ENCODE data around the gene THOC5.
A peak's percentile ranks its signal among the peaks of the same experiment; 100 is the strongest.
"Not testable (repeated sequence)": the region's sequence is repeated elsewhere in the genome, so short reads cannot be mapped to it uniquely, and the experiment has no call there.

THOC5 gene

GRCh38 chr22:29553351-29554224, at the start of gene THOC5:
TSS of gene THOC5 (minus strand) at chr22:29553757. CDS start at chr22:29549147, 4,610 bp downstream.
- H3K4me1 Mint-ChIP-seq = peaks cover 21% of the 10 kb centered on the region
- ATAC-seq (peak; percentile 98), DNase-seq (peak; percentile 90)
- H3K4me3 Mint-ChIP-seq = peak within 1 kb of the TSS; percentile 95
- no peaks in the 10 kb centered on the region for H3K27me3 Mint-ChIP-seq
- no peaks in the 10 kb centered on the region for H3K9me3 Mint-ChIP-seq
- H3K27ac Mint-ChIP-seq = peak within 1 kb of the TSS; percentile 90
- H3K36me3 Mint-ChIP-seq (ENCODE audit: low read depth) = peaks cover 17% of the 10 kb centered on the region

GRCh38 chr22:29598684-29599020, 45.1 kb upstream of the THOC5 start:
- Mint-ChIP-seq H3K27ac (no peak overlapping the region), H3K36me3 (ENCODE audit: low read depth) (no peaks in the 10 kb centered on the region)

GRCh38 chr22:29597871-29598683, 44.5 kb upstream of the THOC5 start:
- ATAC-seq, H3K4me1 Mint-ChIP-seq, H3K27ac Mint-ChIP-seq: not testable (repeated sequence)

More at GRCh38 chr22:29598684-29599020, 45.1 kb upstream of the THOC5 start:
- peaks cover 6% of the 10 kb centered on the region for H3K4me1 Mint-ChIP-seq
- no peak overlapping the region for H3K4me3 Mint-ChIP-seq
- no peaks in the 10 kb centered on the region for H3K27me3 Mint-ChIP-seq
- no peaks in the 10 kb centered on the region for H3K9me3 Mint-ChIP-seq
- ATAC-seq (no peak), DNase-seq (no peak)

DNA sequence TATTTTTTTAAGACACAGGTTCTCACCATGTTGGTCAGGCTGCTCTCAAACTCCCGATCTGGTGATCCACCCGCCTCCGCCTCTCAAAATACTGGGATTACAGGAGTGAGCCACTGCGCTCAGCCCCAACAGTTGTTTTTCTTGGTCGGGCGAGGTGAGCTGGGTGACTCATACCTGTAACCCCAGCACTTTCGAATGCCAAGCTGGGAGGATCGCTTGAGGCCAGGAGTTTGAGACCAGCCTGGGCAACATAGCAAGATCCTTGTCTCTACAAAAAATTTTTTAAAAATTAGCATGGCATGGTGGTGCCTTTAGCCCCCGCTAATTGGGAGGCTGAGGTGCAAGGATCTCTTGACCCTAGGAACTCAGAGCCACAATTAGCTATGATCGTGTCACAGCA, 42.9 kb upstream of the THOC5 start:
- Mint-ChIP-seq H3K4me3 (no peak overlapping the region), H3K27ac (no peak overlapping the region), H3K9me3 (no peaks in the 10 kb centered on the region), H3K27me3 (no peaks in the 10 kb centered on the region), H3K4me1 (peaks cover 1% of the 10 kb centered on the region), H3K36me3 (ENCODE audit: low read depth) (no peaks in the 10 kb centered on the region)
- DNase-seq (no peak), ATAC-seq (no peak)

More at GRCh38 chr22:29597871-29598683, 44.5 kb upstream of the THOC5 start:
- H3K9me3 Mint-ChIP-seq; H3K4me3 Mint-ChIP-seq; DNase-seq; H3K36me3 Mint-ChIP-seq (ENCODE audit: low read depth); H3K27me3 Mint-ChIP-seq: not testable (repeated sequence)

DNA sequence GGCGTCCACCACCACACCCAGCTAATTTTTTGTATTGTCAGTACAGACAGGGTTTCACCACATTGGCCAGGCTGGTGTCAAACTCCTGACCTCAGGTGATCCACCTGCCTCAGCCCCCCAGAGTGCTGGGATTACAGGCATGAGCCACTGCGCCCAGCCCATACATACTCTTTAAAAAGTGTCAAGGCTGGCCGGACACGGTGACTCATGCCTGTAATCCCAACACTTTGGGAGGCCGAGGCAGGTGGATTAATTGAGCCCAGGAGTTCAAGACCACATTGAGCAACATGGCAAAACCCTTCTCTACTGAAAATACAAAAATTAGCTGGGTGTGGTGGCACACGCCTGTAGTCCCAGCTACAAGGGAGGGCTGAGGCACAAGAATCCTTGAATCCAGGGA, 40.9 kb upstream of the THOC5 start:
- not testable (repeated sequence) for H3K36me3 Mint-ChIP-seq (ENCODE audit: low read depth); ATAC-seq; H3K27me3 Mint-ChIP-seq

GRCh38 chr22:29593923-29594322, 40.4 kb upstream of the THOC5 start:
- no peak overlapping the region for H3K27ac Mint-ChIP-seq
- ATAC-seq (no peak), DNase-seq (no peak)
- H3K4me1 Mint-ChIP-seq = peaks cover 5% of the 10 kb centered on the region
- no peak overlapping the region for H3K4me3 Mint-ChIP-seq
- no peaks in the 10 kb centered on the region for H3K36me3 Mint-ChIP-seq (ENCODE audit: low read depth)
- no peaks in the 10 kb centered on the region for H3K9me3 Mint-ChIP-seq
- H3K27me3 Mint-ChIP-seq = no peaks in the 10 kb centered on the region

More for the DNA sequence above, 40.9 kb upstream of the THOC5 start:
- not testable (repeated sequence) for H3K9me3 Mint-ChIP-seq, H3K27ac Mint-ChIP-seq, H3K4me1 Mint-ChIP-seq, H3K4me3 Mint-ChIP-seq, DNase-seq

- H3K4me1 Mint-ChIP-seq = peaks cover 5% of the 10 kb centered on the region
- ATAC-seq (no peak), DNase-seq (no peak)
- no peak overlapping the region for H3K27ac Mint-ChIP-seq
- no peaks in the 10 kb centered on the region for H3K36me3 Mint-ChIP-seq (ENCODE audit: low read depth)
- H3K9me3 Mint-ChIP-seq = no peaks in the 10 kb centered on the region
- H3K4me3 Mint-ChIP-seq = no peak overlapping the region
- no peaks in the 10 kb centered on the region for H3K27me3 Mint-ChIP-seq
Observed at GRCh38 chr22:29587938-29588699, 34.6 kb upstream of the THOC5 start.

DNA sequence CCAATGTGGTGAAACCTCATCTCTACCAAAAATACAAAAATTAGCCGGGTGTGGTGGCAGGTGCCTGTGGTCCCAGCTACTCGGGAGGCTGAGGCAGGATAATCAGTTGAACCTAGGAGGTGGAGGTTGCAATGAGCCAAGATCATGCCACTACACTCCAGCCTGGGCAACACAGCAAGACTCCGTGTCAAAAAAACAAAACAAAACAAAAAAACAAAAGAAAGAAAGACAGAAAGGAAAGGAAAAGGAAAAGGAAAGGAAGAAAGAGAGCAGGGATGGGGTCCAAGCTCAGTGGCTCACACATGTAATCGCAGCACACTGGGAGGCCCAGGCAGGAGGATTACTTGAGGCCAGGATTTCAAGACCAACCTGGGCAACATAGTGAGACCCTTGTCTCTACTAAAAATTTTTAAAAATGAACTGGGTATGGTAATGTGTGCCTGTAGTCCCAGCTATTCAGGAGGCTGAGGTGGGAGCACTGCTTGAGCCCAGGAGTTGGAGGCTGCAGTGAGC, 32.7 kb upstream of the THOC5 start:
- ATAC-seq; H3K27me3 Mint-ChIP-seq; H3K27ac Mint-ChIP-seq; H3K9me3 Mint-ChIP-seq; DNase-seq; H3K4me3 Mint-ChIP-seq; H3K36me3 Mint-ChIP-seq (ENCODE audit: low read depth): not testable (repeated sequence)
- H3K4me1 Mint-ChIP-seq = peaks cover 11% of the 10 kb centered on the region

- Mint-ChIP-seq H3K27ac (no peak overlapping the region), H3K4me3 (no peak overlapping the region)
- no peak for ATAC-seq
Observed at GRCh38 chr22:29584975-29585374, 31.4 kb upstream of the THOC5 start.

GRCh38 chr22:29581799-29582198, 28.2 kb upstream of the THOC5 start:
- Mint-ChIP-seq H3K36me3 (ENCODE audit: low read depth) (no peaks in the 10 kb centered on the region), H3K27ac (peak overlapping the region; percentile 88), H3K4me1 (peaks cover 14% of the 10 kb centered on the region), H3K9me3 (no peaks in the 10 kb centered on the region), H3K4me3 (peak overlapping the region; percentile 88), H3K27me3 (no peaks in the 10 kb centered on the region)
- ATAC-seq (no peak), DNase-seq (no peak)

More at GRCh38 chr22:29584975-29585374, 31.4 kb upstream of the THOC5 start:
- Mint-ChIP-seq H3K27me3 (no peaks in the 10 kb centered on the region), H3K9me3 (no peaks in the 10 kb centered on the region), H3K4me1 (peaks cover 16% of the 10 kb centered on the region), H3K36me3 (ENCODE audit: low read depth) (no peaks in the 10 kb centered on the region)
- DNase-seq = no peak

DNA sequence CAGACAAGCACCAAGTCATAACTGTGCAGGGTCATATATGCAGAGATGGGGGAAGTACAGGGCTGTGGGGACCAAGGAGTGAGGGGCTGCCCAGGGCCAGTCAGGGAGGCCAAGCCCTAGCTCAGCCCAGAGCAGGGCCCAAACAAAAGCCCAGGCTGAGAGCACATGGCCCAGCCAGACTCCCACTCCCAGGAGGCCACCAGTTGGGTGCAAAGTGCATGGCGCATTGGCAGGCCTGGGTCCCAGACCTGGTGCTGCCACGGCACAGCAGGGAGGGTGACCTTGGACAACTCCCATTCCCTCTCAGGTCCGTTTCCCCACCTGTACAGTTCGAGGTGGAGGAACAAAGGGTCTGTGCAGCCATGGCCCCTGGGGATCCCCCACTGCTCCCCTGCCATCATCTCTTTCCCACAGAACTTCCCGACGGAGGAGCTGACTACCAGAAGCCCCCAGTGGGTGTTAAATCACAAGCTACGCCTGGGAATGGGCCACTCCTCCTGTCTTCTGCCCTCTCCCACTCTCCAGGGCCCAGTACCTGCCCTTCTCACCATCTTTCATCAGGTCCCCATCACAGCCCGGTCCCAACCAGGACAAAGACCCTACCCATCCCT, 26.7 kb upstream of the THOC5 start:
- peaks cover 14% of the 10 kb centered on the region for H3K4me1 Mint-ChIP-seq
- H3K9me3 Mint-ChIP-seq = no peaks in the 10 kb centered on the region
- H3K27ac Mint-ChIP-seq = peak overlapping the region; percentile 89
- DNase-seq (peak; percentile 5), ATAC-seq (peak; percentile 35)
- H3K27me3 Mint-ChIP-seq = no peaks in the 10 kb centered on the region
- peak overlapping the region; percentile 88 for H3K4me3 Mint-ChIP-seq
- H3K36me3 Mint-ChIP-seq (ENCODE audit: low read depth) = no peaks in the 10 kb centered on the region

DNA sequence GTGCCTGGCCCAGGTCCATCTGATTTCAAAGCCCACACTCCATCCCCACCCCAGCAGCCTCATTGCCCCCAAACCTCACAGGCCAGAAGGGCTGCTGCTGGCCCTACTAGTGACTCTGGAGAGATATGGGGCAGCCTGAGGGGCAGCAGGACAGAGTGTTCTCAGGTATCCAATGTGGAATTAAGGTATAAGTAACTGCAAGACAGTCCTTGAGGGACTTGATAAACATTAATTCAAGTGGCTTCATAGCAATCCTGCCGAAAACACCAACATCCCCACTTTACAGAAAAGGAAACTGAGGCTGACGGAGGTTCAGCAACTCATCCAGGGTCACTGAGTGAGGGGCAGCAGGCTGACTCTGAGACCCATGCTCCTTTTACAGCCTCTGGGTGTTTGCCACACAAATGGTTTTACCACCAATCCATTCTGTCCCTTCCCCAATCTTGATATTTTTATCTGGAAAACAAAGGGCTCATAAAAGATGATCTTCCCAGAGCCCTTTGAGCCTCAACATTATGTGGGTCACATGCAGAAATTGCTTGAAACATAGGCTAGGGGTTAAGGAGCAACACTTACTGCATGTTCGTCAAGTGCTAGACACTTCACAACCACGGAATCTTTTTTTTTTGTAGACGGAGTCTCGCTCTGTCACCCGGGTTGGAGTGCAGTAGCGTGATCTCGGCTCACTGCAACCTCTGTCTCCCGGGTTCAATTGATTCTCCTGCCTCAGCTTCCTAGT, 25.1 kb upstream of the THOC5 start:
- ATAC-seq (no peak), DNase-seq (no peak)
- H3K4me3 Mint-ChIP-seq = no peak overlapping the region
- no peaks in the 10 kb centered on the region for H3K9me3 Mint-ChIP-seq
- H3K27me3 Mint-ChIP-seq = no peaks in the 10 kb centered on the region
- peaks cover 14% of the 10 kb centered on the region for H3K4me1 Mint-ChIP-seq
- no peaks in the 10 kb centered on the region for H3K36me3 Mint-ChIP-seq (ENCODE audit: low read depth)
- H3K27ac Mint-ChIP-seq = no peak overlapping the region

- Mint-ChIP-seq H3K36me3 (ENCODE audit: low read depth) (no peaks in the 10 kb centered on the region), H3K27me3 (no peaks in the 10 kb centered on the region), H3K27ac (no peak overlapping the region), H3K9me3 (no peaks in the 10 kb centered on the region), H3K4me3 (no peak overlapping the region), H3K4me1 (peaks cover 2% of the 10 kb centered on the region)
- no peak for DNase-seq
- ATAC-seq = no peak
Observed at GRCh38 chr22:29574762-29575450, 21.3 kb upstream of the THOC5 start.

Data from activated naive CD8-positive, alpha-beta T cell treated with anti-CD3 and anti-CD28 coated beads, Interleukin-2, amount 50 U/mL, for 24 hours (primary cell).